ENCODE results near the gene NPEPL1.

Gene NPEPL1

DNA sequence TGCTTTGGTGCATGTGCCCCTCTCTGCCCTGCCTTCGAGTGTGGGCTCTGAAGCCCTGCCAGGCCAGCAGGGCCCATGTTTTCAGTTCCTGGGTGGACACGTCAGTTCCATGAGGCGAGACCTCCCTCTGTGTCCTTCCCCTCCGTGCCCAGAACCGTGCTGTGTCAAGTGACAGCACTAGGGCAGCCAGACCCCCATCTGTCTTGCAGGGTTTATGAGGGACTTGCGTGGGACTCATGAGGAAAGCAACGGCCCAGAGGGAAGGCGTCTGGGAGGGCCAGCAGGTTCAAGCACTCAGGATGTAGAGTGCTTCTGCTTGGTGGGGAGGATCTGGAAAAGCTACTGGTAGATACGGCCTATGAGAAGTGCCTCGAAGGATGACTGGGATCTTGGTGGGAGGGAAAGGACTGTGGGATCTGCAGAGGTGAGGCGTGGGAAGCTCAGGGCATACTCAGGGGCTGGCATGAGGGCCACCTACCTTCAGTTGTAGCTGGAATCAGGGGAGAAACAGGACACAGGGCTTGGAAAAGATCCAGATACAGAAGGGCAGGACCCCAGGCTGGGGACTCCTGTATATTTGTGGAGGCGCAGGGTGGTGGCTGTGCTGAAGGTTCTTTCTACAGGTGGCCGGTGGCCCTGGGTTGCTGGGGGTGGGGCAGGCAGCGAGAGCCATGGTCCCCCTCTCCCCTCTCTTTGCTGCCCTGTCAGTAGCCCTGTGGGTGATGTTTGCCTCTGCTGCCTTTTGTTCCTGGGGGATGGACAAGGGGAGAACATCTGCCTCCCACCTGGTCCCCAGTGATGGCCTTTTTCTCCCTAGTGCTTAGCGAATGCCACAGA lies 5.5 kb downstream of the NPEPL1 start:
- H3K4me3 ChIP-seq (ENCODE audit: low read length): no peak overlapping the region
- no peak for TF ChIP-seq ZNF274 (IDR thresholded peaks at IDR 0.05; ENCODE audit: low read depth, low read length)

DNA sequence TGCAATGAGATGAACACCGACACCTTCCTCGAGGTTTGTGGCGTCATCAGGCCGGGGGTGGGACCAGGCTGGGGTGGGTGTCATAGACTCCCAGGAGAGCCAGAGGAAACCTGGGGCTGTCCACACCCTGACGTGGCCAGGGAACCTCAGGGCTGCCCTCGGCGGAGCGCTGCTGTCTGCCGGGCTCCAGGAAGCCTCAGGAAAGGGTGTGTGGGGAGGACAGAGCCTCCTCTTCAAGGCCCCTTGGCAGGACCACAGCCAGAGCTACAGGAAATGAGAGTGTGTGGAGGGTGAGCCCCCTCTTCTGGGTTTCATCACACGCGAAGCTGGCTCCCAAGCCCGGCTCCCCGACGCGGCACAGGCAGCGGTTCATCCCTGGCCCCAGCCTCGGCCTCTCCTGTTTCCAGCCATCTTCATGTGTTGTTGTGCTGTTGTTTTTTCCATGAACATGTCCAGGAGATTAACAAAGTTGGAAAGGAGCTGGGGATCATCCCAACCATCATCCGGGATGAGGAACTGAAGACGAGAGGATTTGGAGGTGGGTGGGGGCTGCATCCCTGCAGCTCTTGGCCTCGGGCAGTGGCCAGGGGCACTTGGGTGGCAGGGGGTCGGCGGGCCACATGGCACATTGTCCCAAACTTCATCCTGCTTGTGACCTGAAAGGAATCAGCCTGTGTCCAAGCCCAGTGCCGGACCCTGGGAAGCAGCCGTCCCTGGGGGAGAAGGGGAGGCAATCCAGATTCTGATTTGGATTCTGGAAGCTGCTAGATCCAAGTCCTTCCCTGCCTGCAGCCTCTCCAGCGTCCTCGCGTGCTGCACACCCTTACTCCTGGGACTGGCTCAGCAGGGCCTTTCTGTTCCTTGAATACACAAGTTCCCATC lies 6.4 kb downstream of the NPEPL1 start:
- H3K4me3 ChIP-seq (ENCODE audit: low read length): no peak overlapping the region
- no peak for TF ChIP-seq ZNF274 (IDR thresholded peaks at IDR 0.05; ENCODE audit: low read depth, low read length)

DNA sequence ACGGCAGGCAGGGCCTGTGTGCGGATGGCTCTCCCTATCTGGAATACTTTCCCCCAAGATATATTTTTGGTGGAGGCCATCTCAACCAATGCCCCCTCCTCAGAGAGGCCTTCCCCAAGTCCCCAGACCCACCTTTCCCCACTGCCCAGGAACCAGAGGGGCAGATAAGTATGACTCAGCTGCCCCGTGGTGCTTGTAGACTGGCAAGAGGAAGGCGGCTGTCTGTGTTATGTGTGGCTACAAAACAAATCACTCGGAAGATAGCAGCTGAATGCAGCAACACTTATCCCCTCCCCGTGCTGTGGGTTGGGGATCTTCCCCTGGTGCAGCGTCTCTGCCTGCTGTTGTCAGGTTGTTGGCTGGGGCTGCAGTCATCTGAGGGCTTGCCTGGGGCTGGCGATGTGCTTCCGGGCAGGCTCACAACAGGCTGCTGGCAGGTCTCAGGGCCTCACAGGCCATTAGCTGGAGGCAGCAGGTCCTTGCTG lies 7.1 kb downstream of the NPEPL1 start:
- TF ChIP-seq ZNF274 (IDR thresholded peaks at IDR 0.05; ENCODE audit: low read depth, low read length): no peak
- H3K4me3 ChIP-seq (ENCODE audit: low read length): no peak overlapping the region

DNA sequence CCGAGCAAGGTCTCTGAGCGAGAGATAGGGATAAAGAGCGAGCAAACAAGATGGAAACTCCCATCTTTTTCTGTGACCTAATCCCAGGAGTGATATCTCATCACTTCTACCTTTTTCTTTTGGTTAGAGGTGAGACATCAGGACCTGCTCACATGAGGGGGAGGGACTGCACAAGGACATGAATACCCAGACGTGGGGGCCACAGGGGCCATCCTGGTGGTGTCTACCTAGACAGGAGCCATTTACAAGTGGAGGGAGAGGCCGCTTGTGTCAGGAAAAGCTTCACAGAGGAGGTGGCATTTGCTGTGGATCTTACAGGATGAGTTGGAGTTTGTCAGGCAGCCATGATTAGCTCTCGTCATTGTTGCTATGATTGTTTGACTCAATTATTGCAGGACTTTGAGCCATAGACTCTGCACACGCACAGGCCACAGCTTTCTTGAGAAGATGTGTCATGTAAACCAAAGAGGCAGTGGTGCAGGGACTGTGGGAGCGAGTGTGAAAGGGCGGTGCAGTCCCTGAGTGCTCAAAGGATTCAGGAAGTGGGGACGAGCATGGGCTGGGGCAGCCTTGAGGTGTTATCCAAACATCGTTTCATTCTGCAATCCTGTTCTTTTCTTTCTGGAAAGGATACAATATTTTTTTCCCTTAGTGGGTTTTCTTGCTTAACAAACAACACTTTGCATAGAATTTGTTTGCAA lies 7.7 kb downstream of the NPEPL1 start:
- no peak for TF ChIP-seq ZNF274 (IDR thresholded peaks at IDR 0.05; ENCODE audit: low read depth, low read length)
- H3K4me3 ChIP-seq (ENCODE audit: low read length): no peak overlapping the region

- H3K4me3 ChIP-seq (ENCODE audit: low read length): no peak overlapping the region
- no peak for TF ChIP-seq ZNF274 (IDR thresholded peaks at IDR 0.05; ENCODE audit: low read depth, low read length)
Observed at GRCh38 chr20:58700823-58701222, 8.2 kb downstream of the NPEPL1 start.

GRCh38 chr20:58701431-58702160 lies 9.0 kb downstream of the NPEPL1 start:
- no peak for TF ChIP-seq ZNF274 (IDR thresholded peaks at IDR 0.05; ENCODE audit: low read depth, low read length)
- H3K4me3 ChIP-seq (ENCODE audit: low read length): no peak overlapping the region

- TF ChIP-seq ZNF274 (IDR thresholded peaks at IDR 0.05; ENCODE audit: low read depth, low read length): no peak
Observed at GRCh38 chr20:58702161-58702510, 9.5 kb downstream of the NPEPL1 start.

GRCh38 chr20:58702859-58703648 lies 10.5 kb downstream of the NPEPL1 start:
- no peak for TF ChIP-seq ZNF274 (IDR thresholded peaks at IDR 0.05; ENCODE audit: low read depth, low read length)
- H3K4me3 ChIP-seq (ENCODE audit: low read length): no peak overlapping the region

More at GRCh38 chr20:58702161-58702510, 9.5 kb downstream of the NPEPL1 start:
- no peak overlapping the region for H3K4me3 ChIP-seq (ENCODE audit: low read length)

GRCh38 chr20:58703765-58704371 lies 11.3 kb downstream of the NPEPL1 start:
- no peak for TF ChIP-seq ZNF274 (IDR thresholded peaks at IDR 0.05; ENCODE audit: low read depth, low read length)
- H3K4me3 ChIP-seq (ENCODE audit: low read length): no peak overlapping the region

DNA sequence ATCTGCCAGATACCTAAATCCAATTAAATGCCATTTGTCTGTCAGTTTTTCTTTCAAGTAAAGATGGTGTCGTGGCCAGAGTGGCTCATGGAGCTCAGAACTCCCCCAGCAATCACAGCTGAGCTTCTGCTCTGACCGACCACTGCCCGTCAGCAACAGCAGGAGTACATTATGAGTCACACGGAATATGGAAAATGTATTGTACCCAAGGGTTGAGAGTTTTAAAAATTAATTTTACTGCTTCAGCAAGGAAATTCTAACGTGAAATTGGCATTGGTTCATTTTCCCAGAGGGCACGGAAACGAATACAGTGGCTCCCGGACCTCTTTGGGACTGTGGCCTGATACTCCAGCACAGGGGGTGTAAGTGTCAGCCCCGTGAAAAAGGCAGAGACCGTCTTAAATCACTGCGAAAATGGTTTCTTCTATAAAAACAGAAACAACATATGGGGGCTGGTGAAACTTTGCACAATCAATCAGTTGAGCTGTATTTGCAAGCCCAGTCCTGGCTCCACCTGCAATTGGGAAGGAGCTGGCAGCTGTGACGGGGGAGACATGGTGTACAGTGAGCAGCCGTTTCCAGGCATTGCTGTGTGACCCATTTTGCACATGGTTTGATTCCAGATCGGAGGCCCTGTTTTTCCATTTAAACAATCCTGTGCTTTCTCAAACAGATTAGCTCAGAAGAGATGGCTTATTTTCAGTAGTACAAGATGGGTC lies 12.8 kb downstream of the NPEPL1 start:
- no peak for TF ChIP-seq ZNF274 (IDR thresholded peaks at IDR 0.05; ENCODE audit: low read depth, low read length)
- H3K4me3 ChIP-seq (ENCODE audit: low read length): no peak overlapping the region

DNA sequence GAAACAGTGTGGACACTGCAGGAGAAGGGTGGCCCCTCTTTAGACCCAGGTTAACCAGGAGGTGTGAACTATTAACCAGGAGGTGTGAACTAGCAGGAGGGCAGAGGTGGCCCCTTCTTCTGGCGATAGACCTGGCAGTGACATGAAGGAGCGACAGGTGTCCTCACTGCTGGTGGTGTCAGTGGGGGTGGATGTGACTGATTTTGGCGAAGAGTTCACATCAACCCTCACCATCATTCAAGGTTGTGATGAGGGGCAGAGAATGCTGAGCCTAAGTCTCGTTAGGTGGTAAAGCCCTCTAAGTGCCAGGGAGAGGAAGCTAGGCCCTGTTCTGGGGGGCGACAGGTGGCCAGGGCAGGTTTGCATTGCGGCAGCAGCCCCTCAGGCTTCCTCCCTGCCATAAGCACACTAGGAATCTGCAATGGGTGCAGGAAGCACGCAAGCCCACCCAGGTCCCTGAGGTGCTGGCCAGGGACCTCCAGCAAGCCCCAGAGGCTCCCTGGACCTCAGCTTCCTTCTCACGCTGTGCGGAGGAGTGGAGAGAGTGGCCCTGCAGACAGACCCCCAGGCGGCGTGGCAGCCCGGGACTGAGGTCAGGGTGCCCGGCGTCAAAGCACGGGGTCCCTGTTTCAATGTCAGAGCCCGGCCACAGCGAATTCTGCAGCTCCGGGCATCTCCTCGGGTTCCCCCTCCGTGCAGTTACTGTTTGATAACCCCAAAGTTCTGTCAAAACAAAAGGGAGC lies 13.7 kb downstream of the NPEPL1 start:
- no peak overlapping the region for H3K4me3 ChIP-seq (ENCODE audit: low read length)
- no peak for TF ChIP-seq ZNF274 (IDR thresholded peaks at IDR 0.05; ENCODE audit: low read depth, low read length)

Measured in GM08714 (cell line).